Measurements from ENCODE around the gene PDK2. TPM values are rescaled to one million over a fixed set of nuclear protein-coding genes. Genes with fewer than 3 reads are reported as not detected.

PDK2 gene
- total RNA-seq, 2 donors from 2014 or later, result 26.6 to 34.6 TPM

- no peaks in the 10 kb centered on the region for H3K9me3 Mint-ChIP-seq
- no peaks in the 10 kb centered on the region for H3K27me3 Mint-ChIP-seq (ENCODE audit: low read depth)
- peaks cover 49% of the 10 kb centered on the region for H3K4me1 Mint-ChIP-seq (ENCODE audit: low read depth)
- no peak for DNase-seq
- peaks cover 10 to 38% of the 10 kb centered on the region in 2 donors for H3K36me3 Mint-ChIP-seq (ENCODE audit: insufficient read depth in 2 of 2)
- H3K27ac Mint-ChIP-seq, result no peak overlapping the region
- ATAC-seq (replicated peaks in 1 of 2), result no peak
- no peak overlapping the region for H3K4me3 Mint-ChIP-seq
These were observed 41.0 kb downstream of the PDK2 start for GRCh38 chr17:50136096-50136687.

GRCh38 chr17:50137042-50137441, 41.9 kb downstream of the PDK2 start:
- peaks cover 49% of the 10 kb centered on the region for H3K4me1 Mint-ChIP-seq (ENCODE audit: low read depth)
- H3K4me3 Mint-ChIP-seq, result no peak overlapping the region
- H3K27me3 Mint-ChIP-seq (ENCODE audit: low read depth), result no peaks in the 10 kb centered on the region
- H3K27ac Mint-ChIP-seq, result no peak overlapping the region
- H3K9me3 Mint-ChIP-seq, result no peaks in the 10 kb centered on the region
- DNase-seq (no peak), ATAC-seq (replicated peaks in 1 of 2) (no peak)
- H3K36me3 Mint-ChIP-seq (ENCODE audit: insufficient read depth in 2 of 2), result peaks cover 15 to 44% of the 10 kb centered on the region in 2 donors

- Mint-ChIP-seq H3K4me3 (no peak overlapping the region), H3K36me3 (ENCODE audit: insufficient read depth in 2 of 2) (peaks cover 16 to 44% of the 10 kb centered on the region in 2 donors), H3K27ac (no peak overlapping the region), H3K4me1 (ENCODE audit: low read depth) (peaks cover 64% of the 10 kb centered on the region), H3K9me3 (no peaks in the 10 kb centered on the region), H3K27me3 (ENCODE audit: low read depth) (no peaks in the 10 kb centered on the region)
- no peak for DNase-seq
- no peak for ATAC-seq (replicated peaks in 1 of 2)
These were observed 44.1 kb downstream of the PDK2 start for GRCh38 chr17:50139185-50139783.

- Mint-ChIP-seq H3K4me1 (ENCODE audit: low read depth) (peaks cover 73% of the 10 kb centered on the region), H3K27me3 (ENCODE audit: low read depth) (no peaks in the 10 kb centered on the region), H3K27ac (peak overlapping the region; percentile 69), H3K36me3 (ENCODE audit: insufficient read depth in 2 of 2) (peaks cover 21 to 48% of the 10 kb centered on the region in 2 donors), H3K9me3 (no peaks in the 10 kb centered on the region), H3K4me3 (peak overlapping the region; percentile 77 to 78)
- ATAC-seq (replicated peaks in 1 of 2) (peak; percentile 78 to 83), DNase-seq (peak; percentile 83 to 85)
These were observed 45.1 kb downstream of the PDK2 start for GRCh38 chr17:50139950-50140885.

- ATAC-seq (replicated peaks in 1 of 2), result no peak
- Mint-ChIP-seq H3K9me3 (no peaks in the 10 kb centered on the region), H3K27ac (peak overlapping the region; percentile 64), H3K4me1 (ENCODE audit: low read depth) (peaks cover 83% of the 10 kb centered on the region), H3K4me3 (peak overlapping the region; percentile 77 to 78), H3K27me3 (ENCODE audit: low read depth) (no peaks in the 10 kb centered on the region), H3K36me3 (ENCODE audit: insufficient read depth in 2 of 2) (peaks cover 23 to 45% of the 10 kb centered on the region in 2 donors)
- no peak for DNase-seq
These were observed 46.0 kb downstream of the PDK2 start for GRCh38 chr17:50141026-50141744.

GRCh38 chr17:50141745-50142110, 46.6 kb downstream of the PDK2 start:
- peak overlapping the region; percentile 64 for H3K27ac Mint-ChIP-seq
- H3K36me3 Mint-ChIP-seq (ENCODE audit: insufficient read depth in 2 of 2), result peaks cover 24 to 43% of the 10 kb centered on the region in 2 donors
- no peaks in the 10 kb centered on the region for H3K9me3 Mint-ChIP-seq
- H3K4me1 Mint-ChIP-seq (ENCODE audit: low read depth), result peaks cover 84% of the 10 kb centered on the region
- no peaks in the 10 kb centered on the region for H3K27me3 Mint-ChIP-seq (ENCODE audit: low read depth)
- H3K4me3 Mint-ChIP-seq, result peak overlapping the region; percentile 45 to 68
- DNase-seq (no peak), ATAC-seq (replicated peaks in 1 of 2) (peak in 1 of 2 donors; percentile 34)

GRCh38 chr17:50143461-50144176, 48.5 kb downstream of the PDK2 start:
- Mint-ChIP-seq H3K27ac (peak overlapping the region; percentile 10), H3K36me3 (ENCODE audit: insufficient read depth in 2 of 2) (peaks cover 19 to 36% of the 10 kb centered on the region in 2 donors)

GRCh38 chr17:50144355-50144754, 49.2 kb downstream of the PDK2 start:
- Mint-ChIP-seq H3K27ac (no peak overlapping the region), H3K4me3 (peak overlapping the region in 1 of 2 donors; percentile 59), H3K27me3 (ENCODE audit: low read depth) (no peaks in the 10 kb centered on the region)

More at GRCh38 chr17:50143461-50144176, 48.5 kb downstream of the PDK2 start:
- ATAC-seq (replicated peaks in 1 of 2) (no peak), DNase-seq (no peak)
- Mint-ChIP-seq H3K4me3 (no peak overlapping the region), H3K4me1 (ENCODE audit: low read depth) (peaks cover 79% of the 10 kb centered on the region), H3K27me3 (ENCODE audit: low read depth) (no peaks in the 10 kb centered on the region), H3K9me3 (no peaks in the 10 kb centered on the region)

GRCh38 chr17:50144845-50145531, 49.8 kb downstream of the PDK2 start:
- H3K27me3 Mint-ChIP-seq (ENCODE audit: low read depth), result no peaks in the 10 kb centered on the region
- H3K36me3 Mint-ChIP-seq (ENCODE audit: insufficient read depth in 2 of 2), result peaks cover 21 to 31% of the 10 kb centered on the region in 2 donors
- H3K27ac Mint-ChIP-seq, result peak overlapping the region; percentile 34
- peaks cover 72% of the 10 kb centered on the region for H3K4me1 Mint-ChIP-seq (ENCODE audit: low read depth)
- DNase-seq, result peak; percentile 53 to 56
- peak; percentile 14 to 20 for ATAC-seq (replicated peaks in 1 of 2)
- peak overlapping the region; percentile 59 to 98 for H3K4me3 Mint-ChIP-seq
- no peaks in the 10 kb centered on the region for H3K9me3 Mint-ChIP-seq

More at GRCh38 chr17:50144355-50144754, 49.2 kb downstream of the PDK2 start:
- Mint-ChIP-seq H3K4me1 (ENCODE audit: low read depth) (peaks cover 78% of the 10 kb centered on the region), H3K9me3 (no peaks in the 10 kb centered on the region), H3K36me3 (ENCODE audit: insufficient read depth in 2 of 2) (peaks cover 21 to 36% of the 10 kb centered on the region in 2 donors)
- DNase-seq, result no peak
- ATAC-seq (replicated peaks in 1 of 2), result no peak

- Mint-ChIP-seq H3K36me3 (ENCODE audit: insufficient read depth in 2 of 2) (peaks cover 21 to 31% of the 10 kb centered on the region in 2 donors), H3K4me3 (peak overlapping the region; percentile 59 to 98), H3K9me3 (no peaks in the 10 kb centered on the region), H3K27me3 (ENCODE audit: low read depth) (no peaks in the 10 kb centered on the region), H3K4me1 (ENCODE audit: low read depth) (peaks cover 65% of the 10 kb centered on the region), H3K27ac (peak overlapping the region; percentile 68)
- ATAC-seq (replicated peaks in 1 of 2) (no peak), DNase-seq (no peak)
These were observed 50.5 kb downstream of the PDK2 start for GRCh38 chr17:50145532-50146229.

GRCh38 chr17:50146230-50146926, 51.2 kb downstream of the PDK2 start:
- Mint-ChIP-seq H3K27ac (peak overlapping the region; percentile 84), H3K27me3 (ENCODE audit: low read depth) (no peaks in the 10 kb centered on the region), H3K36me3 (ENCODE audit: insufficient read depth in 2 of 2) (peaks cover 21 to 29% of the 10 kb centered on the region in 2 donors), H3K4me1 (ENCODE audit: low read depth) (peaks cover 58% of the 10 kb centered on the region), H3K9me3 (no peaks in the 10 kb centered on the region), H3K4me3 (peak overlapping the region; percentile 97 to 98)
- ATAC-seq (replicated peaks in 1 of 2), result no peak
- no peak for DNase-seq
